Hepatocyte (in vitro differentiated cells): ENCODE measurements around the gene PGM2.
"Not testable (repeated sequence)": the region's sequence is repeated elsewhere in the genome, so short reads cannot be mapped to it uniquely, and the experiment has no call there.

Experiments
- CTCF ChIP-seq: fragments of 200-600 bp; sonication (generic); IDR thresholded peaks from 2 replicates; pipeline ENCODE4 v1.5.1; 2016; ENCODE audit warnings: antibody characterized with exemption, mild to moderate bottlenecking; ENCODE audit not compliant: poor library complexity
- EZH2phosphoT487 ChIP-seq: fragments of 200-600 bp; sonication (generic); IDR thresholded peaks from one replicate; pipeline ENCODE4 v1.6.1; 2018; ENCODE audit warnings: antibody characterized with exemption, mild to moderate bottlenecking, low read depth, moderate library complexity; ENCODE audit not compliant: unreplicated experiment, severe bottlenecking

- TF ChIP-seq CTCF, EZH2phosphoT487: not testable (repeated sequence)
These were observed 40.2 kb upstream of the PGM2 start for GRCh38 chr4:37786267-37786666.
